ENCODE results near the gene TRIM31. TPM values are rescaled to one million over a fixed set of nuclear protein-coding genes. Genes with fewer than 3 reads are reported as not detected.

TRIM31 gene
- total and polyA plus RNA-seq, 4 donors = 0.30 to 1.4 (median 0.31) TPM; not detected in 1

DNA sequence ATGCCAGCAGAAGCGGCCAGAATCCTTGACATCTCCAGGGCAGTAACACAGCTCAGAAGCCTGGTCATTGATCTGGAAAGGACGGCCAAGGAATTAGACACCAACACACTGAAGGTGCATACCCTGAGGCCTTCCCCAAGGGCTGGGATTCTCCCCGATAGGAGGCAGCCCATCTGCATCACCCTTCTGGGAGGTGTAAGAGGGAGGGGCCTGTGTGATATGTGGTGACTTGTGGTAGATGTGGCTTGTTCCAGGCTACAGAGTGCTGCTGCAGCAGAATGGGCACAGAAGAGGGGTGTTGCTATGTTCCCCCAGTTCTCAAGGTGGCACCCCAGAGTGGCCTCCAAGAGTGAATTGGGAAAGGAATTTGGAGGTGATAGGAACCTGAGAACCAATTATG lies 34.2 kb upstream of the TRIM31 start:
- Histone ChIP-seq H3K27me3 (ENCODE audit: control insufficient read depth in 3 of 3, insufficient read depth in 3 of 3, low read length in 2 of 3) (peaks cover 0 to 18% (median 2%) of the 10 kb centered on the region in 3 donors), H3K4me1 (ENCODE audit: control insufficient read depth in 5 of 5, insufficient read depth in 5 of 5, low read length in 5 of 5) (no peaks in the 10 kb centered on the region), H3K4me3 (no peak overlapping the region), H3K9me3 (ENCODE audit: control insufficient read depth in 4 of 4, insufficient read depth in 3 of 4, low read length in 3 of 4) (no peaks in the 10 kb centered on the region), H3K36me3 (ENCODE audit: control insufficient read depth in 4 of 4, insufficient read depth in 4 of 4, low read length in 4 of 4) (no peaks in the 10 kb centered on the region), H3K9ac (ENCODE audit: insufficient read depth in 1 of 2, low read length in 2 of 2) (no peak overlapping the region), H3K27ac (ENCODE audit: low read depth in 1 of 2, low read length in 1 of 2) (no peak overlapping the region)
- WGBS, 2 donors = 85 to 87% methylated on average over 3 of the region's 3 CpGs
- ATAC-seq (ENCODE audit: insufficient read depth, low FRiP score) = no peak
- no peak for DNase-seq
- TF ChIP-seq, protein P1, sequence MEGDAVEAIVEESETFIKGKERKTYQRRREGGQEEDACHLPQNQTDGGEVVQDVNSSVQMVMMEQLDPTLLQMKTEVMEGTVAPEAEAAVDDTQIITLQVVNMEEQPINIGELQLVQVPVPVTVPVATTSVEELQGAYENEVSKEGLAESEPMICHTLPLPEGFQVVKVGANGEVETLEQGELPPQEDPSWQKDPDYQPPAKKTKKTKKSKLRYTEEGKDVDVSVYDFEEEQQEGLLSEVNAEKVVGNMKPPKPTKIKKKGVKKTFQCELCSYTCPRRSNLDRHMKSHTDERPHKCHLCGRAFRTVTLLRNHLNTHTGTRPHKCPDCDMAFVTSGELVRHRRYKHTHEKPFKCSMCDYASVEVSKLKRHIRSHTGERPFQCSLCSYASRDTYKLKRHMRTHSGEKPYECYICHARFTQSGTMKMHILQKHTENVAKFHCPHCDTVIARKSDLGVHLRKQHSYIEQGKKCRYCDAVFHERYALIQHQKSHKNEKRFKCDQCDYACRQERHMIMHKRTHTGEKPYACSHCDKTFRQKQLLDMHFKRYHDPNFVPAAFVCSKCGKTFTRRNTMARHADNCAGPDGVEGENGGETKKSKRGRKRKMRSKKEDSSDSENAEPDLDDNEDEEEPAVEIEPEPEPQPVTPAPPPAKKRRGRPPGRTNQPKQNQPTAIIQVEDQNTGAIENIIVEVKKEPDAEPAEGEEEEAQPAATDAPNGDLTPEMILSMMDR (IDR thresholded peaks at IDR 0.05; ENCODE audit: control extremely low read depth, extremely low read depth) = no peak

DNA sequence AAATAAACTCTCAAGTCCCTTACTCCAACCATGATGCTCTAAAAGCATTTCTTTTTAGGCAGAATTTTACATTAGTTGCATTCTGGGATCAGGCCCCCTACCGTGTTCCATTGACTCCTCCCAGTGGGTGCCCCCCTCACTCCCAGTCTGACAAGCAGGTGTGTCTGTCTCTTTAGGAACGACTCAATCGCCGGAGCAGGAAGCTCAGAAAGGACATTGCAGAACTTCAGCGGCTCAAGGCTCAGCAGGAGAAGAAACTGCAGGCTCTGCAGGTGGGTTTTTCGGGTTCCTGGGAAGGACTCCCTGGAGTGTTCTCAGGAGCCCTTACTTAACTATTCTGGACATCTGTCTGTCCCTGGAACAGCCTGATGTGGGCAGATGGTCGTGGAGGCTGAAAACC lies 32.9 kb upstream of the TRIM31 start:
- TF ChIP-seq, protein P1 (IDR thresholded peaks at IDR 0.05; ENCODE audit: control extremely low read depth, extremely low read depth) = no peak
- no peaks in the 10 kb centered on the region for H3K4me1 ChIP-seq (ENCODE audit: control insufficient read depth in 5 of 5, insufficient read depth in 5 of 5, low read length in 5 of 5)
- no peak overlapping the region for H3K4me3 ChIP-seq
- no peak for ATAC-seq (ENCODE audit: insufficient read depth, low FRiP score)
- WGBS, 2 donors = 59 to 65% methylated on average over 7 of the region's 7 CpGs
- no peak overlapping the region for H3K9ac ChIP-seq (ENCODE audit: insufficient read depth in 1 of 2, low read length in 2 of 2)
- no peak for DNase-seq
- H3K27ac ChIP-seq (ENCODE audit: low read depth in 1 of 2, low read length in 1 of 2) = no peak overlapping the region
- no peaks in the 10 kb centered on the region for H3K9me3 ChIP-seq (ENCODE audit: control insufficient read depth in 4 of 4, insufficient read depth in 3 of 4, low read length in 3 of 4)
- peaks cover 0 to 24% (median 2%) of the 10 kb centered on the region in 3 donors for H3K27me3 ChIP-seq (ENCODE audit: control insufficient read depth in 3 of 3, insufficient read depth in 3 of 3, low read length in 2 of 3)
- H3K36me3 ChIP-seq (ENCODE audit: control insufficient read depth in 4 of 4, insufficient read depth in 4 of 4, low read length in 4 of 4) = no peaks in the 10 kb centered on the region

DNA sequence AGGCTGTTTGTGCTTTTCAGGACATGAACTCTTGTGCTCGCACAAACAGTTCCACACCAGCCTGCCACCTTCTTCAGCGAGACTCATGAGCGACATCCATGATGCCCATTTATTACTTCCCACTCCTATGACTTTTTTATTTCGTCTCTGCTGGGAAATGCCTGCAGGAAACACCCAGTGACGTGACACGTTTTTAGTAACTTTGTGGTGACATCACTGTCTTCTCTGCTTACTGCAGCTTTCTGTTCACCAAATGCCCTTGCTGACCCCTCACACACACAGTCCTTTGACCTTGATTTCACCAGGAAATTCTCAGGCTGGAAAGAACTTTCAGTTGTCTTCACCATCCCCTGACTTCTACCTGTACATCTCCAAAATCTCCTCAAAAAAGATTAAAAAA lies 31.9 kb upstream of the TRIM31 start:
- ATAC-seq (ENCODE audit: insufficient read depth, low FRiP score) = no peak
- TF ChIP-seq, protein P1 (IDR thresholded peaks at IDR 0.05; ENCODE audit: control extremely low read depth, extremely low read depth) = no peak
- H3K4me3 ChIP-seq = no peak overlapping the region
- H3K4me1 ChIP-seq (ENCODE audit: control insufficient read depth in 5 of 5, insufficient read depth in 5 of 5, low read length in 5 of 5) = no peaks in the 10 kb centered on the region
- H3K27ac ChIP-seq (ENCODE audit: low read depth in 1 of 2, low read length in 1 of 2) = no peak overlapping the region
- no peaks in the 10 kb centered on the region for H3K9me3 ChIP-seq (ENCODE audit: control insufficient read depth in 4 of 4, insufficient read depth in 3 of 4, low read length in 3 of 4)
- H3K36me3 ChIP-seq (ENCODE audit: control insufficient read depth in 4 of 4, insufficient read depth in 4 of 4, low read length in 4 of 4) = no peaks in the 10 kb centered on the region
- no peak overlapping the region for H3K9ac ChIP-seq (ENCODE audit: insufficient read depth in 1 of 2, low read length in 2 of 2)
- WGBS, 2 donors = 65 to 67% methylated on average over 6 of the region's 6 CpGs
- H3K27me3 ChIP-seq (ENCODE audit: control insufficient read depth in 3 of 3, insufficient read depth in 3 of 3, low read length in 2 of 3) = peaks cover 0 to 20% (median 2%) of the 10 kb centered on the region in 3 donors
- DNase-seq = no peak

DNA sequence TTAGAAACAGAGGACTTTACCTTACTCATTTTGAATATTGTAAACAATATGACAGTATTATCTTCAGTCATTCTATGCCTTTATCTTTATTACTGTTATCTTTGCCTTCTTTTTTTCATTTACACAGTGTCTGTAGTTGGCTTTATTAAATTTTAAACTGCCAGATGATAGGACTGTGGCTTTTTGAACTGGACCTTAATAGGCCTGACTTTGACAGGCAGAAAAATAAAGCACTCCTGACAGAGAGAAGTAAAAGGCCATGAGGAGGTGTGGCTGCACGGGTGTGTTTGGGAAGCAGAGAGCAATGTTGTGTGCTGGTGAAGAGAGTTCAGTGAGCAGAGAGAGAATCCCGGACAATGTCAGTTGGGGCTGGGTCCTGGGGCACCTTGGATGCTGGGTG lies 30.9 kb upstream of the TRIM31 start:
- 59 to 79% methylated on average over 2 of the region's 2 CpGs for WGBS, 2 donors
- ATAC-seq (ENCODE audit: insufficient read depth, low FRiP score) (no peak), DNase-seq (no peak)
- no peak overlapping the region for H3K9ac ChIP-seq (ENCODE audit: insufficient read depth in 1 of 2, low read length in 2 of 2)
- H3K4me1 ChIP-seq (ENCODE audit: control insufficient read depth in 5 of 5, insufficient read depth in 5 of 5, low read length in 5 of 5) = no peaks in the 10 kb centered on the region
- TF ChIP-seq, protein P1 (IDR thresholded peaks at IDR 0.05; ENCODE audit: control extremely low read depth, extremely low read depth) = no peak
- H3K27me3 ChIP-seq (ENCODE audit: control insufficient read depth in 3 of 3, insufficient read depth in 3 of 3, low read length in 2 of 3) = peaks cover 0 to 21% (median 2%) of the 10 kb centered on the region in 3 donors
- H3K4me3 ChIP-seq = no peak overlapping the region
- H3K9me3 ChIP-seq (ENCODE audit: control insufficient read depth in 4 of 4, insufficient read depth in 3 of 4, low read length in 3 of 4) = no peaks in the 10 kb centered on the region
- H3K27ac ChIP-seq (ENCODE audit: low read depth in 1 of 2, low read length in 1 of 2) = no peak overlapping the region
- H3K36me3 ChIP-seq (ENCODE audit: control insufficient read depth in 4 of 4, insufficient read depth in 4 of 4, low read length in 4 of 4) = no peaks in the 10 kb centered on the region

Data from lung (tissue), 12 donors.